Endothelial cell (in vitro differentiated cells): ENCODE measurements around the gene NTSR1. TPM values are rescaled to one million over a fixed set of nuclear protein-coding genes. Genes with fewer than 3 reads are reported as not detected.

Experiments
- DNase-seq: peaks from one replicate; pipeline ENCODE4 v3.0.0; 2021; ENCODE audit warnings: low spot score
- H3K27ac Mint-ChIP-seq: one replicate; pipeline ENCODE4 v1.8.0; 2021; ENCODE audit warnings: mixed read lengths, inconsistent platforms; ENCODE audit not compliant: unreplicated experiment
- H3K27me3 Mint-ChIP-seq: one replicate; pipeline ENCODE4 v1.8.0; 2021; ENCODE audit warnings: mild to moderate bottlenecking, moderate library complexity, mixed read lengths, inconsistent platforms; ENCODE audit not compliant: unreplicated experiment
- H3K36me3 Mint-ChIP-seq: one replicate; pipeline ENCODE4 v1.8.0; 2021; ENCODE audit warnings: mild to moderate bottlenecking, low read depth, mixed read lengths, inconsistent platforms; ENCODE audit not compliant: unreplicated experiment
- H3K4me1 Mint-ChIP-seq: one replicate; pipeline ENCODE4 v1.8.0; 2021; ENCODE audit warnings: mild to moderate bottlenecking, mixed read lengths, inconsistent platforms; ENCODE audit not compliant: unreplicated experiment
- H3K4me3 Mint-ChIP-seq: one replicate; pipeline ENCODE4 v1.8.0; 2021; ENCODE audit warnings: mild to moderate bottlenecking, mixed read lengths, inconsistent platforms; ENCODE audit not compliant: unreplicated experiment
- H3K9me3 Mint-ChIP-seq: one replicate; pipeline ENCODE4 v1.8.0; 2021; ENCODE audit warnings: mixed read lengths, inconsistent platforms; ENCODE audit not compliant: unreplicated experiment
- total RNA-seq: library from RNA; stranded (reverse); fragmentation: NEBNext Ultra II Directional; extraction: Animal tissue kit (Norgen Biotek cat#: 25700); gene quantifications from one replicate; pipeline ENCODE4 v1.2.1, GENCODE V29; 2021; ENCODE audit not compliant: unreplicated experiment
- TF ChIP-seq, protein P1 (sequence below): fragments of 200-600 bp; sonication (generic); IDR thresholded peaks from one replicate; pipeline ENCODE4 v1.5.0; 2021; ENCODE audit warnings: antibody characterized with exemption; ENCODE audit not compliant: unreplicated experiment

Gene NTSR1
- total RNA-seq, 1 donor from 2014 or later: not detected

DNA sequence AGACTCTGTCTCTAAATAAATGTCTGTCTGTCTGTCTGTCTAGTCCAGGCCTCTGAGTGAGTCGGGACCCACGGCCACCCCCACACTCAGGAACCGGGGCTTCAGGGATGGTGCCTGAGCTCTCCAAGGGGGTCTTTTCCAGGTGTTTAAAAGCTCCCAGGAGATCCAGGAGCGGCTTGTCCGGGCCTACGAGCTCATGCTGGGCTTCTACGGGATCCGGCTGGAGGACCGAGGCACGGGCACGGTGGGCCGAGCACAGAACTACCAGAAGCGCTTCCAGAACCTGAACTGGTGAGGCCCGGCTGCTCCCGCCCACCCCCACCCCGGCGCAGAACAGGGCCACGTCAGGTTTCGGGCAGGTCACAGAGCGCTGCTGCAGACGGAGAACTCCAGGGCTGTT is 102.7 kb downstream of the NTSR1 start:
- Mint-ChIP-seq H3K27me3 (peaks cover 3% of the 10 kb centered on the region), H3K27ac (no peak overlapping the region), H3K9me3 (no peaks in the 10 kb centered on the region), H3K4me3 (no peak overlapping the region), H3K36me3 (peaks cover 3% of the 10 kb centered on the region), H3K4me1 (no peaks in the 10 kb centered on the region)
- TF ChIP-seq, protein P1, sequence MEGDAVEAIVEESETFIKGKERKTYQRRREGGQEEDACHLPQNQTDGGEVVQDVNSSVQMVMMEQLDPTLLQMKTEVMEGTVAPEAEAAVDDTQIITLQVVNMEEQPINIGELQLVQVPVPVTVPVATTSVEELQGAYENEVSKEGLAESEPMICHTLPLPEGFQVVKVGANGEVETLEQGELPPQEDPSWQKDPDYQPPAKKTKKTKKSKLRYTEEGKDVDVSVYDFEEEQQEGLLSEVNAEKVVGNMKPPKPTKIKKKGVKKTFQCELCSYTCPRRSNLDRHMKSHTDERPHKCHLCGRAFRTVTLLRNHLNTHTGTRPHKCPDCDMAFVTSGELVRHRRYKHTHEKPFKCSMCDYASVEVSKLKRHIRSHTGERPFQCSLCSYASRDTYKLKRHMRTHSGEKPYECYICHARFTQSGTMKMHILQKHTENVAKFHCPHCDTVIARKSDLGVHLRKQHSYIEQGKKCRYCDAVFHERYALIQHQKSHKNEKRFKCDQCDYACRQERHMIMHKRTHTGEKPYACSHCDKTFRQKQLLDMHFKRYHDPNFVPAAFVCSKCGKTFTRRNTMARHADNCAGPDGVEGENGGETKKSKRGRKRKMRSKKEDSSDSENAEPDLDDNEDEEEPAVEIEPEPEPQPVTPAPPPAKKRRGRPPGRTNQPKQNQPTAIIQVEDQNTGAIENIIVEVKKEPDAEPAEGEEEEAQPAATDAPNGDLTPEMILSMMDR: no peak
- DNase-seq: no peak

- H3K4me1 Mint-ChIP-seq: no peaks in the 10 kb centered on the region
- no peak overlapping the region for H3K27ac Mint-ChIP-seq
- H3K27me3 Mint-ChIP-seq: peaks cover 2% of the 10 kb centered on the region
- DNase-seq: no peak
- TF ChIP-seq, protein P1: no peak
- H3K9me3 Mint-ChIP-seq: no peaks in the 10 kb centered on the region
- H3K36me3 Mint-ChIP-seq: peaks cover 3% of the 10 kb centered on the region
- no peak overlapping the region for H3K4me3 Mint-ChIP-seq
Observed at GRCh38 chr20:62811720-62812119, 103.1 kb downstream of the NTSR1 start.

Other genes with a start within 250 kb of the NTSR1 start
- gene GATA5, start 232.8 kb upstream of the NTSR1 start, total RNA-seq: not detected
- gene SLCO4A1, start 66.3 kb upstream of the NTSR1 start, total RNA-seq: 1.4 TPM
- gene MRGBP, start 87.6 kb downstream of the NTSR1 start, total RNA-seq: 10.9 TPM
- 27.6 TPM for gene OGFR, start 96.0 kb downstream of the NTSR1 start, total RNA-seq
- 1.8 TPM for gene COL9A3, start 108.2 kb downstream of the NTSR1 start, total RNA-seq
- 30.9 TPM for gene TCFL5, start 153.0 kb downstream of the NTSR1 start, total RNA-seq
- 61.0 TPM for gene DIDO1, start 217.7 kb downstream of the NTSR1 start, total RNA-seq
- 45.0 TPM for gene GID8, start 229.3 kb downstream of the NTSR1 start, total RNA-seq
- 7.0 TPM for gene SLC17A9, start 243.9 kb downstream of the NTSR1 start, total RNA-seq